Fibroblast of mammary gland (primary cell): ENCODE data around the gene CLDN10.

Experiments used
- DNase-seq: peaks from one replicate; pipeline ENCODE4 v3.0.0-alpha.2; 2010; ENCODE audit warnings: low read depth
- H3K4me3 ChIP-seq: 2 replicates; pipeline ENCODE4 v1.5.1; 2011; ENCODE audit warnings: low read depth, mild to moderate bottlenecking, low read length, moderate library complexity; ENCODE audit not compliant: control insufficient read depth
- CTCF ChIP-seq: conservative IDR thresholded peaks from 2 replicates; pipeline ENCODE4 v1.5.1; 2011; ENCODE audit warnings: low read depth, low read length, inconsistent platforms; ENCODE audit not compliant: control insufficient read depth, insufficient read depth

CLDN10 gene

GRCh38 chr13:95552539-95553441 lies at the start of gene CLDN10:
TSS of gene CLDN10 (plus strand) at chr13:95552720. CDS start at chr13:95552754, 34 bp downstream.
- no peak within 1 kb of the TSS for H3K4me3 ChIP-seq
- TF ChIP-seq CTCF = no peak
- no peak for DNase-seq

GRCh38 chr13:95503662-95504061 lies 48.9 kb upstream of the CLDN10 start:
- no peak overlapping the region for H3K4me3 ChIP-seq
- no peak for TF ChIP-seq CTCF
- no peak for DNase-seq

GRCh38 chr13:95505265-95505664 lies 47.3 kb upstream of the CLDN10 start:
- no peak for TF ChIP-seq CTCF
- no peak overlapping the region for H3K4me3 ChIP-seq
- DNase-seq = no peak

- no peak overlapping the region for H3K4me3 ChIP-seq
- no peak for TF ChIP-seq CTCF
- no peak for DNase-seq
Measured at GRCh38 chr13:95505986-95506385, 46.5 kb upstream of the CLDN10 start.

GRCh38 chr13:95507991-95508390 lies 44.5 kb upstream of the CLDN10 start:
- no peak for DNase-seq
- H3K4me3 ChIP-seq = no peak overlapping the region
- TF ChIP-seq CTCF = no peak

- no peak for TF ChIP-seq CTCF
Measured at GRCh38 chr13:95508996-95509395, 43.5 kb upstream of the CLDN10 start.

More at GRCh38 chr13:95508996-95509395, 43.5 kb upstream of the CLDN10 start:
- DNase-seq = no peak
- H3K4me3 ChIP-seq = no peak overlapping the region
